VCaP (cell line): ENCODE measurements around the gene PRKRA.

Source experiments
- H3K27ac ChIP-seq: fragments of 450-650 bp; 2 replicates; pipeline ENCODE4 v1.5.1; 2017
- TF ChIP-seq, protein P1 (sequence below): fragments of 450-650 bp; conservative IDR thresholded peaks from 2 replicates; pipeline ENCODE4 v1.5.1; 2017; ENCODE audit warnings: mild to moderate bottlenecking, moderate library complexity

Gene PRKRA

DNA sequence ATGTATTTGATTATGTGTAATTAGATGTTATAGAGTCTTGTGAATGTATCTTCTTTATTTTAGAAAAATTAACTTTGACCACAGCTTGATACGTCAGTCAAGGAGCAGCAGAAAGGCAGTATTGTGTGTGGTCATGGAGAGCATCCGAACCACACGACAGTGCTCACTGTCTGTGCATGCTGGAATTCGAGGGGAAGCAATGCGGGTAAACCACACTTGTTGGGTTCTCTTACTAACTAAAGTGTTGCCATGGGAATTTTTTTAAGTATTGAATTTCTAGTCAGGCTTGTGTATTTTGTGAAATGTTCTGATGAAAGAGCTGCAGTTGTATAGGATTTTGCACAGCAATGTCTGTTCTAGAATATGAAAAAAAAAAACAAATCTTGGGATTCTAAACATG lies 5.0 kb upstream of the PRKRA start:
- TF ChIP-seq, protein P1, sequence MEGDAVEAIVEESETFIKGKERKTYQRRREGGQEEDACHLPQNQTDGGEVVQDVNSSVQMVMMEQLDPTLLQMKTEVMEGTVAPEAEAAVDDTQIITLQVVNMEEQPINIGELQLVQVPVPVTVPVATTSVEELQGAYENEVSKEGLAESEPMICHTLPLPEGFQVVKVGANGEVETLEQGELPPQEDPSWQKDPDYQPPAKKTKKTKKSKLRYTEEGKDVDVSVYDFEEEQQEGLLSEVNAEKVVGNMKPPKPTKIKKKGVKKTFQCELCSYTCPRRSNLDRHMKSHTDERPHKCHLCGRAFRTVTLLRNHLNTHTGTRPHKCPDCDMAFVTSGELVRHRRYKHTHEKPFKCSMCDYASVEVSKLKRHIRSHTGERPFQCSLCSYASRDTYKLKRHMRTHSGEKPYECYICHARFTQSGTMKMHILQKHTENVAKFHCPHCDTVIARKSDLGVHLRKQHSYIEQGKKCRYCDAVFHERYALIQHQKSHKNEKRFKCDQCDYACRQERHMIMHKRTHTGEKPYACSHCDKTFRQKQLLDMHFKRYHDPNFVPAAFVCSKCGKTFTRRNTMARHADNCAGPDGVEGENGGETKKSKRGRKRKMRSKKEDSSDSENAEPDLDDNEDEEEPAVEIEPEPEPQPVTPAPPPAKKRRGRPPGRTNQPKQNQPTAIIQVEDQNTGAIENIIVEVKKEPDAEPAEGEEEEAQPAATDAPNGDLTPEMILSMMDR, result no peak
- H3K27ac ChIP-seq, result no peak overlapping the region

- peak overlapping the region; percentile 43 for H3K27ac ChIP-seq
- TF ChIP-seq, protein P1, result no peak
Observed at GRCh38 chr2:178452870-178453269, 1.9 kb upstream of the PRKRA start.

- TF ChIP-seq, protein P1, result no peak
- H3K27ac ChIP-seq, result peak overlapping the region; percentile 43
Observed at GRCh38 chr2:178452334-178452733, 1.4 kb upstream of the PRKRA start.

DNA sequence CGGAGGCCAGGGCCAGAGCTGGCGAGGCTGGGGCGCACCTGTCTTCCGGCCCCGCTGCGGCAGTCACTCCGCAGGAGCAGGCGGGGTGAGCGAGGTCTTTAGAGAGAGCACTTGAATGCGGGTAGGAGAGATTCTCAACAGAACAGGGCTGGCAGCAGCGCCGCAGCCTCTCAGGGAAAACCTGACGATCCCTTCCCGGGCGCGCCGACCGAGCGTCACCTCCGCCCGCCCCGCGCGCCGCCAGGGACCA lies 526 bp downstream of the PRKRA start:
- H3K27ac ChIP-seq, result peak overlapping the region; percentile 93
- TF ChIP-seq, protein P1, result no peak

GRCh38 chr2:178449700-178450523 lies 1.1 kb downstream of the PRKRA start:
- peak overlapping the region; percentile 93 for H3K27ac ChIP-seq
- TF ChIP-seq, protein P1, result no peak

DNA sequence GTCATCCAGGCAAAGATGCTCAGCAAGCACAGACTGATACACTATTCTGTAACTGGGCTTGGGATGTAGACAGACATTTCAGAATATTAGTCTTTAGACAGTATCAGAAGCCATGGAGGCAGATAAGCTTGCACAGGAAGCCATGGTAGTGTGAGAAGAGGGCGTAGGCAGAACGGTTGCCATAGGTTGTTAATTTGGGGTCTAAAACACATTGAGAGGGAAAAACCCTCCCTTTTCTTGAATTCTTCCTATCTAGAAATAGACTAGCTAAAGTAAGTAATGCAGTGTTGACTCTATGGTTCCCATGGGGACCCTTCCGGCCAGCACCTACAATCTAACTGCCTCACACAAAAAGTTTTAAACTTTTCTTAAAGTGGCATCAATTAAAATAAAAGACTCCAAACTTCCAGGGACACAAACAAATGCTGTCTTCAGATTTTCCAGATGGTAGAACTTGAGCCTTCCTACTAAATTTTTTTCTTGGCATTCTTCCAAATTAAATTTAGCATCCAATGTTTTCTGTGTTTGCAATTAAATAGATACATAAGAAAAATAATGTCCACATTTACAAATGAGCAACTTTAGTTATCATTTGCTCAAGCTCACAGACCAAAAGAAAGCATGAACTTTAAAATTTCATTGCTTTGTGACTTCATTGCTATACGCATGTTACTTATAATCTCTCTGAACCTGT lies 1.9 kb downstream of the PRKRA start:
- TF ChIP-seq, protein P1, result no peak
- H3K27ac ChIP-seq, result peak overlapping the region; percentile 93

GRCh38 chr2:178441426-178441825 lies 9.5 kb downstream of the PRKRA start:
- TF ChIP-seq, protein P1, result no peak

More at GRCh38 chr2:178441426-178441825, 9.5 kb downstream of the PRKRA start:
- no peak overlapping the region for H3K27ac ChIP-seq
